GM19372 (cell line): ENCODE data around the gene H2AZ1.

Experiments used
- ATAC-seq: cut with Tn5 transposase; IDR thresholded peaks from one replicate; pipeline ENCODE4 v1.9.1; 2021; ENCODE audit warnings: mild to moderate bottlenecking, low read depth, moderate library complexity; ENCODE audit not compliant: unreplicated experiment

The H2AZ1 gene

DNA sequence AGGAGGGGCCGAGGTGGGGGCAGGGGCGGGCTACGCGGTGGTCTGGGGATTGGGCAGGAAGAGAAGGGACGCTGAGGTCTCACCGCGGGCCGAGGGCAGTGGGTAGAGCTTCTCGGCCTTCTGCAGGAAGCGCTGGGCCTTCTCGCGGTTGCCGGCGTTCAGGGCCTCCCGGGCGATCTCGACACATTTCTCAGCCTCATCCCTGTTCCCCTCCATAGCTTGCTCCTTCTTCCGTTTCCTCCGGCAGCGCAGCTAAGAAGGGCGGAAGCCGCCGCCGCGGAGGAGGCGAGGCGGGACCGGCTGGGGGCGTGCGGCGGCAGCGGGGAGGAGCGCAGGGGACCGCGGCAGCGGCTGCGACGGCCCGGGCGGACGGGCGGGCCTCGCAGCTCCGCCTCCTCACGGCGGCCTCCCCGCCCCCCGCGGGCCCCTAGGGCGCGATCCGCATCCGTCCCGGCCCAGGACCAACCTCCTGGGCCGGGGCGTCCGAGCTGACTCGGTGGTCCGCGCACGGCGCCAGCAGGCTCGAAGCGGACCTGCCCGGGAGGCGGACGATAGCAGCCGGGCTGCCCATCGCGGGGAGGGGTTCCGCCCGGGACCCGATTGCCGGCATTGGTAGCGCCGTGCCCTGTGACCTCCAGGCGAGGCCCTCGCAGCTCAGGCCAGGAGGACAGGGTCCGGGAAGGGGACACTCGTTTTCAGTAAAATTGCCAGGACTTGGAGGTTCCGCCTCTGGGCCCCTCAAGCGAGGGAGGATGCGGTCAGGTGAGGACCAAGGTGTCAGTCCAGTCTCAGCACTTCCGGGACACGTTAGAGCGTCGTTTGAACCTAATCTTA lies 3.5 kb downstream of the H2AZ1 start, which contains the start of gene DNAJB14:
Gene DNAJB14 (minus strand): TSS at position 263 of the 834 bp plus-strand sequence. CDS start 47 bp downstream, at position 216.
- peak; percentile 34 for ATAC-seq

GRCh38 chr4:99945718-99946355 lies 4.2 kb downstream of the H2AZ1 start:
- ATAC-seq = peak; percentile 1

DNA sequence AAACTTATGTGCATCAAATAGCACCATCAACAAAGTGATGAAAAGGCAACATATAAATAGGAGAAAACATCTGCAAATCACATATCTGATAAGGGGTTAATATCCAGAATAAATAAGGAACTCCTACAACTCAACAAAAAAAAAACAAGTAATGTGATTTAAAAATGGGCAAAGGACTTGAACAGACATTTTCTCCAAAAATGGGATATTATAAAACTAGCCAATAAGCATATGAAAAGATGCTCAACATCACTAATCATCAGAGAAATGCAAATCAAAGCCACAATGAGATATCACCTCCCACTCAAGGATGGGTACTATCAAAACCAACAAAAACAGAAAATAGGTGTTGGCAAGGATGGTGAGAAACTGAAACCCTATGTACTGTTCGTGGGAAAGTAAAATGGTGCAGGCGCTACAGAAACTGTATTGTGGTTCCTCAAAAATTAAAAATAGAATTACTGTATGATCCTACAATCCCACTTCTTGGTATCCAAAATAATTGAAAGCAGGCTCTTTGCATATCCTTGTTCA lies 6.1 kb downstream of the H2AZ1 start:
- no peak for ATAC-seq

- ATAC-seq = no peak
These were observed 11.8 kb downstream of the H2AZ1 start for GRCh38 chr4:99938243-99938753.

GRCh38 chr4:99934891-99935290 lies 15.2 kb downstream of the H2AZ1 start:
- no peak for ATAC-seq

DNA sequence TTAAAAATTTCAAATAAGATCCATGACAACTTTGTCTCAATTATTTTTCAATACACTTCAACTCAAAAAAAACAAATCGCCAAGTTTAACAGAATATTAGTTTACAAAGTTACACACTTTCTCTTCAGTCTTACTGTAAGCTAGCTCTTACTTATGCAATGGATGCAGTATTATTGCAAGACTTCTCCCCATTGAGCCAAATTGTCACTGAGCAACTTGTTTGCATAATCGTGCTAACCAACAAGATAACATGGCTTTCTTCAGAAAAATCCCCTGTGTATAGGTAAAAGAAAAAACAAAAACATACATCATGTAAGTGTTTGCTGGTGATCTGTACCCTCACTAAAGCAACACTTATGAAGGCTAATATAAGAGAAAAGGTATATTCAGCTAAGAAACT lies 22.5 kb downstream of the H2AZ1 start:
- ATAC-seq = no peak

DNA sequence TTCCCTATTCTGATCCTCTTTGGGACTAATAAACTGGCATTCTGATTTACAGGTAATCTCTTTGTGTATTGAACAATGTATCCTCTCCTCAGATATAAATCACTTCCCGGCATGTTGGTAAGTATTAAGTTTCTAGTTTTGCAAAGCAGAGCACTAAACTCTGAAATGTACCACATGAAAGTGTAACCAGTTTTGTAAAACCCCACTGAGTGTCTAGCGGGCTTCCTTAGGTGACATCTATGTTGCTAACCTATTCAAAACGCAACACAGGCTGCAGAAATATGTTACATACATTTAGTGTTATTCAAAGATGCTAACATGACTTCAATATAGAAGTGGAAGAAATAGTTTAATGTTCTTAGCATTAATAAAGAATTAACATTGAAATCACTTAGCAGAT lies 28.9 kb downstream of the H2AZ1 start:
- ATAC-seq = no peak

GRCh38 chr4:99918656-99919055 lies 31.4 kb downstream of the H2AZ1 start:
- no peak for ATAC-seq

DNA sequence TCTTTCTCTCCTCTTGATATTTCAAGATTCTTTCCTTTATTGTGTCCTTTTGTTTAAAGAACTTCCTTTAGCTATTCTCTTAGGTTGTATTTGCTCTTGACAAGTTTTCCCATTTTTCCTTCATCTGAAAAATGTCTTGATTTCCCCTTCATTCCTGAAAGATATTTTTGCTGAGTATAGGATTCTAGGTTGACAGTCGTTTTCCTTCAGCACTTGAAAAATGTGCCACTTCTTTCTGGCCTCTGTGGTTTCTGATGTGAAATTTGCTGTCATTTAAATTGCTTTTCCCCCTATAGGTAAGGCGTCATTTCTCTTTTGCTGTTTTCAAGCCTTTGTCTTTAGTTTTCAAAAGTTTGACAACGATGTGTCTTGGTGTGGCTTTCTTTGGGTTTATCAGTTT lies 32.5 kb downstream of the H2AZ1 start:
- ATAC-seq = no peak

GRCh38 chr4:99915449-99915848 lies 34.6 kb downstream of the H2AZ1 start:
- ATAC-seq = no peak
